NCI-H1694 treated with DMSO at 0.1 percent for 48 hours (cell line): Measurements from ENCODE around the gene TRAF5.
A peak's percentile ranks its signal among the peaks of the same experiment; 100 is the strongest.
"Not testable (repeated sequence)": the region's sequence is repeated elsewhere in the genome, so short reads cannot be mapped to it uniquely, and the experiment has no call there.

Experiments
- DNase-seq: peaks from one replicate; lab custom pipeline; 2025; lab: John Stamatoyannopoulos, UW

TRAF5 gene

GRCh38 chr1:211378844-211379243 is 52.2 kb downstream of the TRAF5 start:
- no peak for DNase-seq

- no peak for DNase-seq
Observed at GRCh38 chr1:211379446-211379845, 52.8 kb downstream of the TRAF5 start.

GRCh38 chr1:211381481-211382181 is 55.0 kb downstream of the TRAF5 start:
- no peak for DNase-seq

- no peak for DNase-seq
Observed at GRCh38 chr1:211382182-211382713, 55.6 kb downstream of the TRAF5 start.

- DNase-seq = peak; percentile 78
Observed at GRCh38 chr1:211382714-211383480, 56.3 kb downstream of the TRAF5 start.

GRCh38 chr1:211384524-211384923 is 57.9 kb downstream of the TRAF5 start:
- no peak for DNase-seq

- no peak for DNase-seq
Observed at GRCh38 chr1:211386921-211387320, 60.3 kb downstream of the TRAF5 start.

- DNase-seq = not testable (repeated sequence)
Observed at GRCh38 chr1:211390829-211391228, 64.2 kb downstream of the TRAF5 start.

GRCh38 chr1:211393203-211393602 is 66.6 kb downstream of the TRAF5 start:
- no peak for DNase-seq

- not testable (repeated sequence) for DNase-seq
Observed at GRCh38 chr1:211398266-211398930, 71.8 kb downstream of the TRAF5 start.

GRCh38 chr1:211399851-211400393 is 73.3 kb downstream of the TRAF5 start:
- DNase-seq = not testable (repeated sequence)

GRCh38 chr1:211401751-211402150 is 75.1 kb downstream of the TRAF5 start:
- DNase-seq = not testable (repeated sequence)

- DNase-seq = not testable (repeated sequence)
Observed at GRCh38 chr1:211406086-211406485, 79.5 kb downstream of the TRAF5 start.

- not testable (repeated sequence) for DNase-seq
Observed at GRCh38 chr1:211407749-211408148, 81.1 kb downstream of the TRAF5 start.

GRCh38 chr1:211411639-211412038 is 85.0 kb downstream of the TRAF5 start:
- no peak for DNase-seq

- DNase-seq = no peak
Observed at GRCh38 chr1:211415700-211416099, 89.1 kb downstream of the TRAF5 start.

- not testable (repeated sequence) for DNase-seq
Observed at GRCh38 chr1:211416246-211416627, 89.6 kb downstream of the TRAF5 start.

GRCh38 chr1:211416628-211417323 is 90.1 kb downstream of the TRAF5 start:
- DNase-seq = not testable (repeated sequence)

- no peak for DNase-seq
Observed at GRCh38 chr1:211420389-211420788, 93.8 kb downstream of the TRAF5 start.

- DNase-seq = no peak
Observed at GRCh38 chr1:211420845-211421454, 94.3 kb downstream of the TRAF5 start.

- no peak for DNase-seq
Observed at GRCh38 chr1:211424018-211424417, 97.4 kb downstream of the TRAF5 start.
